ENCODE measurements around the gene GRAMD2A.

DNA sequence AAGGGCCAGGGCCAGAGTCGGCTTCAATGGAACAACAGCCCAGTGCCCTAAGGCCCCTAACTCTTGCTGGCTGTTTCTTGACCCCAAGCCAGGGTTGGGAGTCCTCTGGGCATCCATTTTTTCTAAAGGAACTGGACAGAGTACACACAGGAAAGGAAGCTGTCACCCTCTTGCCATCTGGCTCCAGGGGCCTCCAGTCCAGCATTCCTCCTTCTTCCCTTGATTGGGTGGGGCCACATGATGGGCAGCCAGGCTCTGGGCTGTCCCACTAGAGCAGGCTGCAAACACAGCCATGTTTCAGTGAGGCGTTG, 1.6 kb upstream of the GRAMD2A start:
- no peak for TF ChIP-seq POLR2A (IDR thresholded peaks at IDR 0.05)
- TF ChIP-seq, protein P1, sequence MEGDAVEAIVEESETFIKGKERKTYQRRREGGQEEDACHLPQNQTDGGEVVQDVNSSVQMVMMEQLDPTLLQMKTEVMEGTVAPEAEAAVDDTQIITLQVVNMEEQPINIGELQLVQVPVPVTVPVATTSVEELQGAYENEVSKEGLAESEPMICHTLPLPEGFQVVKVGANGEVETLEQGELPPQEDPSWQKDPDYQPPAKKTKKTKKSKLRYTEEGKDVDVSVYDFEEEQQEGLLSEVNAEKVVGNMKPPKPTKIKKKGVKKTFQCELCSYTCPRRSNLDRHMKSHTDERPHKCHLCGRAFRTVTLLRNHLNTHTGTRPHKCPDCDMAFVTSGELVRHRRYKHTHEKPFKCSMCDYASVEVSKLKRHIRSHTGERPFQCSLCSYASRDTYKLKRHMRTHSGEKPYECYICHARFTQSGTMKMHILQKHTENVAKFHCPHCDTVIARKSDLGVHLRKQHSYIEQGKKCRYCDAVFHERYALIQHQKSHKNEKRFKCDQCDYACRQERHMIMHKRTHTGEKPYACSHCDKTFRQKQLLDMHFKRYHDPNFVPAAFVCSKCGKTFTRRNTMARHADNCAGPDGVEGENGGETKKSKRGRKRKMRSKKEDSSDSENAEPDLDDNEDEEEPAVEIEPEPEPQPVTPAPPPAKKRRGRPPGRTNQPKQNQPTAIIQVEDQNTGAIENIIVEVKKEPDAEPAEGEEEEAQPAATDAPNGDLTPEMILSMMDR (IDR thresholded peaks at IDR 0.05) = no peak
